Middle frontal gyrus (tissue), 1 donor: ENCODE measurements around the gene KLF13.

Source experiments
- DNase-seq: peaks from one replicate; pipeline ENCODE4 v3.0.0-alpha.2; 2015; ENCODE audit warnings: low spot score; ENCODE audit errors: extremely low spot score

The KLF13 gene

GRCh38 chr15:31326156-31326874 is at the start of gene KLF13:
Gene KLF13 (plus strand): TSS chr15:31326835. CDS start chr15:31327213, 378 bp downstream.
- DNase-seq, result peak; percentile 95

- no peak for DNase-seq
Measured at GRCh38 chr15:31277335-31278060, 49.1 kb upstream of the KLF13 start.

- no peak for DNase-seq
Measured at GRCh38 chr15:31278061-31278445, 48.6 kb upstream of the KLF13 start.

- no peak for DNase-seq
Measured at GRCh38 chr15:31278544-31279220, 48.0 kb upstream of the KLF13 start.

- no peak for DNase-seq
Measured at GRCh38 chr15:31279221-31280045, 47.2 kb upstream of the KLF13 start.

- peak; percentile 82 for DNase-seq
Measured at GRCh38 chr15:31280046-31280830, 46.4 kb upstream of the KLF13 start.

- DNase-seq, result no peak
Measured at GRCh38 chr15:31280831-31281216, 45.8 kb upstream of the KLF13 start.

- no peak for DNase-seq
Measured at GRCh38 chr15:31283043-31283442, 43.6 kb upstream of the KLF13 start.

GRCh38 chr15:31285772-31286261 is 40.8 kb upstream of the KLF13 start:
- no peak for DNase-seq

GRCh38 chr15:31291048-31291578 is 35.5 kb upstream of the KLF13 start:
- DNase-seq, result no peak

- DNase-seq, result no peak
Measured at GRCh38 chr15:31292391-31293015, 34.1 kb upstream of the KLF13 start.

- DNase-seq, result no peak
Measured at GRCh38 chr15:31293655-31294054, 33.0 kb upstream of the KLF13 start.

GRCh38 chr15:31294067-31294466 is 32.6 kb upstream of the KLF13 start:
- DNase-seq, result no peak

GRCh38 chr15:31295658-31296057 is 31.0 kb upstream of the KLF13 start:
- DNase-seq, result no peak

- DNase-seq, result no peak
Measured at GRCh38 chr15:31296219-31296645, 30.4 kb upstream of the KLF13 start.

- DNase-seq, result no peak
Measured at GRCh38 chr15:31296646-31297574, 29.7 kb upstream of the KLF13 start.

GRCh38 chr15:31297575-31298456 is 28.8 kb upstream of the KLF13 start:
- DNase-seq, result no peak
